H1 (cell line): ENCODE data around the gene F11. TPM values are rescaled to one million over a fixed set of nuclear protein-coding genes. Genes with fewer than 3 reads are reported as not detected.
A peak's percentile ranks its signal among the peaks of the same experiment; 100 is the strongest.

Experiments
- CTCF ChIA-PET: fragments of 300-600 bp; sonication (Branson Sonifier 250); formaldehyde crosslinking; loops from one replicate; lab custom pipeline; 2021; ENCODE audit not compliant: partially characterized antibody; lab: Charles Lee
- POLR2A ChIA-PET: fragments of 300-600 bp; sonication (Branson Sonifier 250); formaldehyde crosslinking; loops from one replicate; lab custom pipeline; 2021; ENCODE audit warnings: inconsistent platforms; ENCODE audit not compliant: partially characterized antibody; lab: Charles Lee
- DNase-seq, 2 experiments: peaks; one replicate each; pipeline versions ENCODE4 v3.0.0 to v3.0.0-alpha.2; 2010 to 2022; ENCODE audit warnings: low spot score in 2 of 2, low read depth in 1 of 2, mixed read lengths in 1 of 2
- FAIRE-seq: peaks from 2 replicates; lab custom pipeline; 2011; peaks lifted over from hg19 to GRCh38; lab: Jason Lieb, UNC
- H2AFZ ChIP-seq: 2 replicates; pipeline ENCODE4 v1.8.1; 2012; ENCODE audit warnings: low read length, inconsistent platforms
- H2AK5ac ChIP-seq: 2 replicates; pipeline ENCODE4 v1.6.1; 2013; ENCODE audit warnings: low read depth, low read length
- H2BK120ac ChIP-seq: replicated peaks from 2 replicates; pipeline ENCODE3; 2013; ENCODE audit warnings: low read depth, low read length, inconsistent platforms
- H2BK12ac ChIP-seq: 2 replicates; pipeline ENCODE4 v1.6.1; 2013; ENCODE audit warnings: low read depth, low read length
- H2BK15ac ChIP-seq: 2 replicates; pipeline ENCODE4 v1.6.1; 2013; ENCODE audit warnings: low read length
- H2BK20ac ChIP-seq: 2 replicates; pipeline ENCODE4 v1.6.1; 2013; ENCODE audit warnings: low read length
- H2BK5ac ChIP-seq: 2 replicates; pipeline ENCODE4 v1.6.1; 2013; ENCODE audit warnings: low read depth, low read length
- H3K14ac ChIP-seq: 2 replicates; pipeline ENCODE4 v1.6.1; 2013; ENCODE audit warnings: inconsistent platforms; ENCODE audit not compliant: insufficient read length
- H3K18ac ChIP-seq: 2 replicates; pipeline ENCODE4 v1.6.1; 2013; ENCODE audit warnings: low read length; ENCODE audit errors: extremely low read depth
- H3K23ac ChIP-seq: 2 replicates; pipeline ENCODE4 v1.6.1; 2013; ENCODE audit warnings: inconsistent platforms; ENCODE audit not compliant: insufficient read length
- H3K23me2 ChIP-seq: 2 replicates; pipeline ENCODE4 v1.6.1; 2013; ENCODE audit warnings: low read depth, low read length
- H3K27ac ChIP-seq: 2 replicates; pipeline ENCODE4 v1.6.1; 2011; ENCODE audit warnings: low read depth, low read length, inconsistent platforms
- H3K27me3 ChIP-seq, 4 experiments: replicated peaks in 1 of 4; 1 replicate in 1 of 4; 2 replicates in 3 of 4; pipeline versions ENCODE4 v1.6.1 to v1.8.1; 2011 to 2013; ENCODE audit warnings: low read length in 3 of 4, mild to moderate bottlenecking in 3 of 4, inconsistent platforms in 2 of 4, mixed read lengths in 2 of 4, moderate library complexity in 1 of 4; ENCODE audit not compliant: control insufficient read depth in 3 of 4, insufficient read depth in 3 of 4; ENCODE audit errors: extremely low read depth in 1 of 4
- H3K36me3 ChIP-seq, 4 experiments: 2 replicates each; pipeline versions ENCODE4 v1.6.1 to v1.8.1; 2011 to 2013; ENCODE audit warnings: mild to moderate bottlenecking in 4 of 4, low read length in 3 of 4, moderate library complexity in 2 of 4, control low read depth in 1 of 4, inconsistent platforms in 1 of 4; ENCODE audit not compliant: insufficient read depth in 4 of 4, control insufficient read depth in 2 of 4
- H3K4ac ChIP-seq: replicated peaks from 2 replicates; pipeline ENCODE3; 2013; ENCODE audit warnings: low read length, low read depth, mixed read lengths, inconsistent platforms; ENCODE audit not compliant: insufficient read length
- H3K4me1 ChIP-seq, 4 experiments: replicated peaks in 1 of 4; 1 replicate in 1 of 4; 2 replicates in 3 of 4; pipeline versions ENCODE4 v1.6.1 to v1.8.1; 2011 to 2013; ENCODE audit warnings: low read length in 3 of 4, inconsistent platforms in 2 of 4, mixed read lengths in 1 of 4; ENCODE audit not compliant: insufficient read depth in 4 of 4, control insufficient read depth in 3 of 4
- H3K4me2 ChIP-seq, 2 experiments: 2 replicates each; pipeline versions ENCODE4 v1.6.1 to v1.8.1; 2011 to 2013; ENCODE audit warnings: low read depth in 2 of 2, low read length in 2 of 2, control low read depth in 1 of 2, inconsistent platforms in 1 of 2, mild to moderate bottlenecking in 1 of 2; ENCODE audit not compliant: insufficient read depth in 1 of 2
- H3K4me3 ChIP-seq, 4 experiments: fragments of 200-600, 300-600 bp in 1 of 4; sonication (generic), shearing (Covaris generic), sonication (Bioruptor Twin) in 1 of 4; 2 replicates each; pipeline versions ENCODE4 v1.5.1 to v1.8.1; 2011 to 2016; ENCODE audit warnings: low read length in 4 of 4, low read depth in 3 of 4, control low read depth in 2 of 4, inconsistent platforms in 2 of 4, mild to moderate bottlenecking in 2 of 4, mixed read lengths in 1 of 4, moderate library complexity in 1 of 4; ENCODE audit not compliant: insufficient read depth in 2 of 4; ENCODE audit errors: extremely low read depth in 1 of 4
- H3K56ac ChIP-seq: replicated peaks from 2 replicates; pipeline ENCODE3; 2013; ENCODE audit warnings: low read depth, mild to moderate bottlenecking, mixed read lengths, low read length, inconsistent platforms; ENCODE audit not compliant: insufficient read length
- H3K79me1 ChIP-seq: 2 replicates; pipeline ENCODE4 v1.6.1; 2013; ENCODE audit warnings: low read depth, low read length, control low read depth
- H3K79me2 ChIP-seq, 2 experiments: 2 replicates each; pipeline versions ENCODE4 v1.6.1 to v1.8.1; 2012 to 2013; ENCODE audit warnings: low read length in 2 of 2, mild to moderate bottlenecking in 2 of 2, inconsistent platforms in 1 of 2; ENCODE audit not compliant: insufficient read depth in 2 of 2, control insufficient read depth in 1 of 2
- H3K9ac ChIP-seq, 4 experiments: replicated peaks in 1 of 4; 1 replicate in 1 of 4; 2 replicates in 3 of 4; pipeline versions ENCODE4 v1.6.1 to v1.8.1; 2011 to 2013; ENCODE audit warnings: low read depth in 3 of 4, low read length in 3 of 4, control low read depth in 2 of 4, mild to moderate bottlenecking in 2 of 4, moderate library complexity in 2 of 4, inconsistent platforms in 1 of 4; ENCODE audit errors: extremely low read depth in 1 of 4
- H3K9me3 ChIP-seq, 2 experiments: 2 replicates each; pipeline versions ENCODE4 v1.6.1 to v1.8.1; 2012 to 2013; ENCODE audit warnings: mild to moderate bottlenecking in 2 of 2, moderate library complexity in 2 of 2, control low read depth in 1 of 2, inconsistent platforms in 1 of 2, low read depth in 1 of 2, low read length in 1 of 2, mixed read lengths in 1 of 2; ENCODE audit not compliant: insufficient read depth in 2 of 2
- H4K20me1 ChIP-seq, 2 experiments: replicated peaks in 1 of 2; 2 replicates each; pipeline versions ENCODE3 to v1.8.1; 2011 to 2013; ENCODE audit warnings: inconsistent platforms in 2 of 2, low read length in 2 of 2, mild to moderate bottlenecking in 1 of 2; ENCODE audit not compliant: insufficient read depth in 2 of 2, control insufficient read depth in 1 of 2
- H4K5ac ChIP-seq: 2 replicates; pipeline ENCODE4 v1.6.1; 2013; ENCODE audit warnings: low read length, low read depth, mixed read lengths, inconsistent platforms; ENCODE audit not compliant: insufficient read length
- H4K8ac ChIP-seq: 2 replicates; pipeline ENCODE4 v1.8.0; 2013; ENCODE audit warnings: mild to moderate bottlenecking, moderate library complexity, low read length, inconsistent platforms; ENCODE audit not compliant: insufficient read depth; ENCODE audit errors: extremely low read depth
- H4K91ac ChIP-seq: replicated peaks from 2 replicates; pipeline ENCODE3; 2013; ENCODE audit warnings: low read length, mixed read lengths, inconsistent platforms; ENCODE audit not compliant: insufficient read length
- HDAC6 ChIP-seq: IDR thresholded peaks from one replicate; pipeline ENCODE4 v1.7.1; 2012; ENCODE audit warnings: low read depth, mild to moderate bottlenecking, inconsistent platforms, low read length, moderate library complexity
- PHF8 ChIP-seq: fragments of 200-600 bp; sonication (generic); conservative IDR thresholded peaks from 2 replicates; pipeline ENCODE4 v1.7.1; 2012; ENCODE audit warnings: low read depth, mild to moderate bottlenecking, inconsistent platforms, low read length, moderate library complexity
- POLR2AphosphoS5 ChIP-seq: IDR thresholded peaks from 2 replicates; pipeline ENCODE4 v1.6.1; 2011; ENCODE audit warnings: low read depth, low read length
- RAD21 ChIP-seq, 2 experiments: IDR thresholded peaks in 1 of 2; conservative IDR thresholded peaks in 1 of 2; 2 replicates each; pipeline ENCODE4 v1.6.1; 2011; ENCODE audit warnings: low read depth in 2 of 2, low read length in 2 of 2, improper control_type of control experiment in 1 of 2, inconsistent platforms in 1 of 2, mild to moderate bottlenecking in 1 of 2, moderate library complexity in 1 of 2
- RNF2 ChIP-seq: fragments of 200-900, 300-1000 bp; sonication (generic); IDR thresholded peaks from 2 replicates; pipeline ENCODE4 v1.7.1; 2016; ENCODE audit warnings: borderline replicate concordance, low read depth, mild to moderate bottlenecking, antibody characterized with exemption, low read length; ENCODE audit not compliant: poor library complexity, severe bottlenecking; ENCODE audit errors: missing control alignments
- SIN3A ChIP-seq, 2 experiments: IDR thresholded peaks in 1 of 2; conservative IDR thresholded peaks in 1 of 2; 2 replicates each; pipeline ENCODE4 v1.6.1; 2011 to 2012; ENCODE audit warnings: low read length in 2 of 2, improper control_type of control experiment in 1 of 2, low read depth in 1 of 2, mild to moderate bottlenecking in 1 of 2
- SP4 ChIP-seq: IDR thresholded peaks from 2 replicates; pipeline ENCODE4 v1.6.1; 2012; ENCODE audit warnings: low read length, inconsistent platforms
- SRF ChIP-seq: IDR thresholded peaks from 2 replicates; pipeline ENCODE4 v1.6.1; 2011; ENCODE audit warnings: mild to moderate bottlenecking, low read depth, low read length, moderate library complexity
- SUZ12 ChIP-seq: fragments of 200-600 bp; sonication (generic); IDR thresholded peaks from 2 replicates; pipeline ENCODE4 v1.6.1; 2012; ENCODE audit warnings: mild to moderate bottlenecking, inconsistent platforms, low read length, moderate library complexity, mixed read lengths
- ZNF274 ChIP-seq: IDR thresholded peaks from 2 replicates; pipeline ENCODE4 v1.7.0; 2012; ENCODE audit warnings: low read length, borderline replicate concordance; ENCODE audit errors: extremely low read depth
- WGBS, 2 experiments: shearing (Covaris generic) in 1 of 2; methylation state at CpG; one replicate each; pipeline versions ENCODE4 v1.1.6 to v1.1.7; 2013 to 2015; ENCODE audit warnings: low lambda C conversion rate in 2 of 2, mixed read lengths in 2 of 2, inconsistent platforms in 1 of 2, low coverage in 1 of 2, missing lambda C conversion rate in 1 of 2; ENCODE audit not compliant: insufficient replicate concordance in 2 of 2, insufficient coverage in 1 of 2, insufficient read length in 1 of 2; ENCODE audit errors: extremely low coverage in 1 of 2, missing lambda C conversion rate in 1 of 2; 5-methylcytosine and 5-hydroxymethylcytosine counted together
- polyA plus RNA-seq, 7 experiments: library from polyadenylated mRNA; depleted of rRNA in 3 of 7; stranded (reverse) in 5 of 7; unstranded in 2 of 7; fragments of >200 nt in 5 of 7; fragments of 200-250 nt in 2 of 7; gene quantifications; 1 replicate in 5 of 7; 2 replicates in 1 of 7; 4 replicates in 1 of 7; pipeline versions ENCODE4 v1.2.1 to v1.2.3, GENCODE V29; 2011 to 2013; ENCODE audit warnings: missing spikeins in 2 of 7, mixed read lengths in 2 of 7
- total RNA-seq: library from RNA; stranded (reverse); fragmentation: NEBNext Ultra II Directional; extraction: Animal tissue kit (Norgen Biotek cat#: 25700); gene quantifications from 2 replicates; pipeline ENCODE4 v1.2.1, GENCODE V29; 2021
- TF ChIP-seq, protein P1 (sequence below): IDR thresholded peaks from 2 replicates; pipeline ENCODE4 v1.6.1; 2011; ENCODE audit warnings: low read depth, mild to moderate bottlenecking, low read length; ENCODE audit not compliant: insufficient read depth

The F11 gene
- total and polyA plus RNA-seq, 2 of the 8 experiments (the other 6 are each of a cell fraction or from before 2014, with no cell fraction given): 0.27 to 0.99 TPM

DNA sequence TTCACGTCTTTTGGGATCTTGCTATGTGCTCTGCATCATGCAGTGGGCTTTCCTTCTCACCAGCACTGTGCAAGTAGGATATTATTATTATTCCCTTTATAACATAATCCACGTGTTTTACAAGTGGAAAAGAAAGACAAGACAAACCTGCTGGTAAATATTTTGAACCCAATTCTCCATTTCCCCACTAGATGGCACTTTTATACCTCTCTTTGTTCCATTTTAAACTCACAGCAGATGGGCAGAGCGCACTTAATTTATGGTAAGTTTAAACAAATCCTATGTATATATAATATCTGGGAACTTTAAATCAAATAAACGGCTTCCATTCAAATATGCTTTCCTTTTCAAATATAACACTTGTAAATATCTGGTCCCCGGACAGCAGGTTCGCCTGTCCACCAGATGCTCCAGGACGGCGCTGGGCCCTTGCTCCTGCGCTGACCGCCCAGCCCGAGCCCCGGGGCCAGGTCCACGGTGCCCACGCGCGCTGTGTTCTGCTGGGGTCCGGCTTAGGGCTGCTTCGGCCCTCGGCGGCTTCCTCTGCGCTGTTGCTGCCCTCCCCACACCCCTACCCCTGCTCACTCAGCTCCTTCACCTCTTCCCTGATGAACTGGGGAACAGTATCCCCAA lies 31.1 kb downstream of the F11 start:
- CTCF ChIA-PET: interaction anchor here (0.7 to 6.3 kb wide), 23 partner anchors 8 to 442 kb away, joined by 3 to 32 read pairs (median 5); partner anchors contain the start of gene MTNR1A
- H3K9ac ChIP-seq: no peak overlapping the region
- no peak overlapping the region for H3K18ac ChIP-seq
- peaks cover 6% of the 10 kb centered on the region for H3K23me2 ChIP-seq
- H3K4me3 ChIP-seq: no peak overlapping the region
- H2BK15ac ChIP-seq: no peak overlapping the region
- no peak overlapping the region for H3K4ac ChIP-seq
- H2BK120ac ChIP-seq: no peak overlapping the region
- no peak overlapping the region for H3K23ac ChIP-seq
- no peak overlapping the region for H3K14ac ChIP-seq
- peaks cover 0 to 7% (median 0%) of the 10 kb centered on the region in 4 experiments; a peak in 4 of 7 replicates for H3K4me1 ChIP-seq
- H3K27me3 ChIP-seq: peaks cover 0 to 5% (median 2%) of the 10 kb centered on the region in 4 experiments; a peak in 3 of 7 replicates
- 64% methylated on average over 21 of the region's 21 CpGs; no CpG with 5 or more reads in 1 of the 2 experiments for WGBS, 2 experiments
- no peaks in the 10 kb centered on the region for H3K79me2 ChIP-seq
- H4K8ac ChIP-seq: no peak overlapping the region
- FAIRE-seq (peak; percentile 70), DNase-seq (no peak)
- no peaks in the 10 kb centered on the region for H3K36me3 ChIP-seq
- no peak overlapping the region for H2BK5ac ChIP-seq
- H2BK20ac ChIP-seq: no peak overlapping the region
- H2AFZ ChIP-seq: no peak overlapping the region
- peak overlapping the region in 1 of 2 experiments; percentile 97; a peak in 1 of 4 replicates for H3K4me2 ChIP-seq
- H2BK12ac ChIP-seq: no peak overlapping the region
- no peak overlapping the region for H3K56ac ChIP-seq
- H4K91ac ChIP-seq: no peak overlapping the region
- no peak overlapping the region for H3K27ac ChIP-seq
- no peaks in the 10 kb centered on the region for H3K9me3 ChIP-seq
- H2AK5ac ChIP-seq: no peak overlapping the region
- H4K20me1 ChIP-seq: peaks cover 0 to 4% of the 10 kb centered on the region in 2 experiments
- POLR2A ChIA-PET: interaction anchor here (1.9 kb wide), 1 partner anchor 258 kb away, joined by 5 read pairs; the partner anchor contains the start of gene MTNR1A
- H3K79me1 ChIP-seq: no peaks in the 10 kb centered on the region
- H4K5ac ChIP-seq: no peak overlapping the region
- TF ChIP-seq POLR2AphosphoS5: no peak
- 0 out of 2 replicates have a peak, but pooled peaks have one; percentile 7 for TF ChIP-seq SRF
- no peak for TF ChIP-seq PHF8
- TF ChIP-seq SP4: no peak
- TF ChIP-seq RAD21 (IDR thresholded peaks at IDR 0.05 in 1 of 2, conservative IDR thresholded peaks at IDR 0.05 in 1 of 2; ENCODE audit: low read depth in 2 of 2, low read length in 2 of 2): peak; percentile 76 to 77
- no peak for TF ChIP-seq RNF2
- TF ChIP-seq HDAC6: no peak
- TF ChIP-seq, protein P1, sequence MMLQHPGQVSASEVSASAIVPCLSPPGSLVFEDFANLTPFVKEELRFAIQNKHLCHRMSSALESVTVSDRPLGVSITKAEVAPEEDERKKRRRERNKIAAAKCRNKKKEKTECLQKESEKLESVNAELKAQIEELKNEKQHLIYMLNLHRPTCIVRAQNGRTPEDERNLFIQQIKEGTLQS: no peak
- TF ChIP-seq SIN3A (conservative IDR thresholded peaks at IDR 0.05 in 1 of 2, IDR thresholded peaks at IDR 0.05 in 1 of 2; ENCODE audit: low read depth in 1 of 2, low read length in 2 of 2): no peak
- no peak for TF ChIP-seq SUZ12
- TF ChIP-seq ZNF274: no peak
